K562 (cell line): ENCODE measurements around the gene NCKAP1. TPM values are rescaled to one million over a fixed set of nuclear protein-coding genes. Genes with fewer than 3 reads are reported as not detected.
A peak's percentile ranks its signal among the peaks of the same experiment; 100 is the strongest.

Experiments
- ARID1B ChIP-seq: fragments of 450-650 bp; IDR thresholded peaks from 2 replicates; pipeline ENCODE4 v1.6.1; 2016; ENCODE audit warnings: antibody characterized with exemption, mild to moderate bottlenecking, inconsistent platforms
- DPF2 ChIP-seq: fragments of 450-650 bp; IDR thresholded peaks from 2 replicates; pipeline ENCODE4 v1.6.1; 2016
- E2F1 ChIP-seq: sonication (generic); formaldehyde crosslinking; IDR thresholded peaks from 2 replicates; pipeline ENCODE4 v1.8.1; 2023; ENCODE audit warnings: mild to moderate bottlenecking, missing genetic modification reagents, moderate library complexity
- EGR1 ChIP-seq: fragments of 450-650 bp; conservative IDR thresholded peaks from 2 replicates; pipeline ENCODE4 v1.6.1; 2017; ENCODE audit warnings: mild to moderate bottlenecking
- HMG20A ChIP-seq: fragments of 450-650 bp; formaldehyde crosslinking; conservative IDR thresholded peaks from 2 replicates; pipeline ENCODE4 v1.4.0; 2020; ENCODE audit warnings: mild to moderate bottlenecking, mixed read lengths
- KLF13 ChIP-seq: fragments of 450-650 bp; IDR thresholded peaks from 2 replicates; pipeline ENCODE4 v1.6.1; 2016; ENCODE audit warnings: missing genetic modification characterization, low read depth, mild to moderate bottlenecking, missing compliant biosample characterization, moderate library complexity, borderline replicate concordance
- MAX ChIP-seq: sonication (generic); formaldehyde crosslinking; IDR thresholded peaks from 2 replicates; pipeline ENCODE4 v1.9.0; 2022; ENCODE audit warnings: mild to moderate bottlenecking, missing genetic modification reagents
- NR3C1 ChIP-seq: sonication (generic); formaldehyde crosslinking; IDR thresholded peaks from 2 replicates; pipeline ENCODE4 v1.8.1; 2022; ENCODE audit warnings: missing genetic modification reagents
- RBM34 ChIP-seq: fragments of 200-400 bp; formaldehyde crosslinking; IDR thresholded peaks from 2 replicates; pipeline ENCODE4 v1.6.1; 2018; ENCODE audit warnings: low read length, borderline replicate concordance; ENCODE audit not compliant: insufficient read depth
- TCFL5 ChIP-seq: fragments of 250-450 bp; sonication (Bioruptor Pico); conservative IDR thresholded peaks from 2 replicates; pipeline ENCODE4 v1.6.1; 2021; ENCODE audit warnings: mild to moderate bottlenecking, moderate library complexity, matching md5 sums
- ZNF239 ChIP-seq: fragments of 250-450 bp; sonication (Bioruptor Pico); IDR thresholded peaks from 2 replicates; pipeline ENCODE4 v1.4.0; 2020; ENCODE audit warnings: mild to moderate bottlenecking
- ZNF609 ChIP-seq: sonication (generic); formaldehyde crosslinking; IDR thresholded peaks from 2 replicates; pipeline ENCODE4 v1.8.1; 2023; ENCODE audit warnings: missing genetic modification reagents, mild to moderate bottlenecking, borderline replicate concordance
- polyA plus RNA-seq, 8 experiments: library from polyadenylated mRNA; depleted of rRNA in 4 of 8; stranded (reverse) in 5 of 8; unstranded in 3 of 8; fragments of >200 nt; fragmentation: Nextera tagmentation in 2 of 8; fragmentation: Illumina TruSeq in 1 of 8; extraction: Ambion mirVana in 2 of 8; extraction: Trizol in 1 of 8; gene quantifications; 2 replicates each; pipeline versions ENCODE4 v1.2.1 to v1.2.3, GENCODE V29; 2011 to 2014; ENCODE audit warnings: inconsistent platforms in 1 of 8, missing spikeins in 1 of 8
- total RNA-seq, 7 experiments: library from RNA; depleted of rRNA in 6 of 7; stranded (reverse); fragments of >200 nt in 6 of 7; fragmentation: Illumina TruSeq in 2 of 7; extraction: Trizol in 2 of 7; gene quantifications; 2 replicates each; pipeline versions ENCODE4 v1.2.1 to v1.2.3, GENCODE V29; 2011 to 2021; ENCODE audit warnings: low replicate concordance in 1 of 7

The NCKAP1 gene
- total and polyA plus RNA-seq, 9 of the 15 experiments (the other 6 are each of a cell fraction or from before 2014, with no cell fraction given) = 34.0 to 153 (median 88.7) TPM

GRCh38 chr2:183059561-183059960, 21.3 kb upstream of the NCKAP1 start (continued):
- TF ChIP-seq EGR1 = no peak
- no peak for TF ChIP-seq ZNF609
- TF ChIP-seq RBM34 = no peak
- no peak for TF ChIP-seq KLF13 (tag)
- no peak for TF ChIP-seq E2F1
- no peak for TF ChIP-seq ZNF239
- TF ChIP-seq TCFL5 (CRISPR knock-in tag) = no peak
- peak; percentile 60; the same call in 1 of the 2 replicates for TF ChIP-seq DPF2
- TF ChIP-seq ARID1B = peak; percentile 55
- no peak for TF ChIP-seq HMG20A (CRISPR knock-in tag)
- no peak for TF ChIP-seq MAX (CRISPR knock-in tag)
- TF ChIP-seq NR3C1 = no peak
